ENCODE measurements around the gene HADHB.

Gene HADHB

DNA sequence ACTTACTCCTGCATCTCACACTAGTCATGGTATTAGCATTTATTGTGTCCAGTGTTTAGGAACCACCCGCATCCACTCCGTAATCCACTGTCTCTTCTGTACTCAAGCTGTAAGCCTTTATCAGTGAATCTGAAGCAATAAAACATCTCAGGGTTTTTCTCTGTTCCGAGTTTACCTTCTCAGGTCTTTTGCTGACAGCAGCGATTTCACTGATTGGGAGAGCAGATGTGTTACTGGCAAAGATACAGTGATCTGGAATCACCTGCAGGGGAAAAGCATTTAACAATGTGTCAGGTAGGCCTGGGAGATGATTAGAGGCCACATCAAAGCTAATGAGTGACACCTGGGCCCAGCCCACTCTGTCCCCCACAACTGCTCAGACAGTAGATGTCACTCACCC is 47.2 kb upstream of the HADHB start:
- TF ChIP-seq RAD21 (IDR thresholded peaks at IDR 0.05; ENCODE audit: low read depth) (no peak), CREB1 (IDR thresholded peaks at IDR 0.05; ENCODE audit: low read depth) (no peak), EP300 (IDR thresholded peaks at IDR 0.05; ENCODE audit: borderline replicate concordance) (no peak)

DNA sequence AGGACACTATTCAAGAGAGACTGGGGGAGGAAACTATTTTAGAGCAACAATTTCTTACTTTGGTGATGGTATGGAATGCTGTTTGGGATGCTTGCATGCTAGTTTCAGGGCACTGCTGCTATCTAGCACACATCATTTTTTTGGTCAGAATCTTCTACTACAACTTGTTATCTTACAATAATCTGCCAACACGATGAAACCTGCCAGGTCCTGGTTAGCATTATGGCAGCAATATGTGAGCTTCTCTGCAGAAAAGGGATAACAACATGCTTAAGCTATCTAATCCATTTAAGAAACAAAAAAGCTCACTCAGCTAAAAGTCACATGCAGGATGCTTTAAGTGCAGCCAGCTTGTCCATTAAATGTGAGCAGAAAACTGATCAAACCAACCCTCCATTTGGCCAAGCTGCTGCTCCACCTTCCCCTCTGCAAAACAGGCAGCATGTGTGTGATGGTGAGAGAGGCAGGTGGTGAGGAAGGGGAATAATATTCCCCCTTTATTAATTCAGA is 41.7 kb upstream of the HADHB start:
- TF ChIP-seq CREB1 (IDR thresholded peaks at IDR 0.05; ENCODE audit: low read depth) (no peak), TCF12 (IDR thresholded peaks at IDR 0.05; ENCODE audit: low read depth) (no peak), NFIC (IDR thresholded peaks at IDR 0.05) (no peak)

DNA sequence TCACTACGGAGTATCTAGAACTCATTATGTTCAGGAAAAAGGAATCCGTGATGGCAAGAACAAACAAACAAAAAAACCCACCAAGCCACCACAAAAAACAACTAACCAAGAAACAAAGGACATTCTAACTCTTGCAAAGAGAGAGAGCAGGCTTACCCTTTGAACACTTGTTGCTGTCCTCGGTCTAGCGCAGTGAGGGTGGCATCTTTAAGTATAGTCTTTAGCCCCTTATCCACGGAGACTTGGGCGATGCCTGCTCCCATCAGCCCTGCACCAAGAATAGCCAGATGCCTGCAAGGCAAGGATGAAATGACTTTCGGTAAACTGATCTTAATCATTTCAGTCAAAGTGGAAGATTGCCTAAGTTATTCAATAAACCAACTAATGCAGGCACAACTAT is 40.8 kb upstream of the HADHB start:
- TF ChIP-seq ZBTB7A (IDR thresholded peaks at IDR 0.05; ENCODE audit: low read depth): no peak
- TF ChIP-seq CEBPB (IDR thresholded peaks at IDR 0.05): no peak
- TF ChIP-seq EP300 (IDR thresholded peaks at IDR 0.05; ENCODE audit: borderline replicate concordance): no peak
- TF ChIP-seq TAF1 (IDR thresholded peaks at IDR 0.05; ENCODE audit: low read depth): no peak
- TF ChIP-seq, protein P1, sequence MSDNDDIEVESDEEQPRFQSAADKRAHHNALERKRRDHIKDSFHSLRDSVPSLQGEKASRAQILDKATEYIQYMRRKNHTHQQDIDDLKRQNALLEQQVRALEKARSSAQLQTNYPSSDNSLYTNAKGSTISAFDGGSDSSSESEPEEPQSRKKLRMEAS (IDR thresholded peaks at IDR 0.05): no peak

DNA sequence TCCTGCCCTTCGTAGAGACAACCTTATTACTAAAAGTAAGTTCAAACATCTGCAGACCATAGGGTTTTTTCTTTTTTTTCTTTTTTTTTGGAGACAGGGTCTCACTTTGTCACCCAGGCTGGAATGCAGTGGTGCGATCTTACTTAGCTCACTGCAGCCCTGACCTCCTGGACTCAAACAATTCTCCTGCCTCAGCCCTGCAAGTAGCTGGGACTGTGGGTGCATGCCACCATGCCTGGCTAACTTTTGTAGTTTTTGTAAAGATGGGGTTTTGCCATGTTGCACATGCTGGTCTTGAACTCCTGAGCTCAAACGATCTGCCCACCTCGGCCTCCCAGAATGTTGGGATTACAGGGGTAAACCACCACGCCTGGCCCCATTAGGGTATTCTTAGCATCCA is 32.7 kb upstream of the HADHB start:
- TF ChIP-seq, protein P1 (IDR thresholded peaks at IDR 0.05): no peak
- no peak for TF ChIP-seq NFIC (IDR thresholded peaks at IDR 0.05)
- no peak for TF ChIP-seq YY1 (IDR thresholded peaks at IDR 0.05; ENCODE audit: low read depth)
- TF ChIP-seq, protein P2, sequence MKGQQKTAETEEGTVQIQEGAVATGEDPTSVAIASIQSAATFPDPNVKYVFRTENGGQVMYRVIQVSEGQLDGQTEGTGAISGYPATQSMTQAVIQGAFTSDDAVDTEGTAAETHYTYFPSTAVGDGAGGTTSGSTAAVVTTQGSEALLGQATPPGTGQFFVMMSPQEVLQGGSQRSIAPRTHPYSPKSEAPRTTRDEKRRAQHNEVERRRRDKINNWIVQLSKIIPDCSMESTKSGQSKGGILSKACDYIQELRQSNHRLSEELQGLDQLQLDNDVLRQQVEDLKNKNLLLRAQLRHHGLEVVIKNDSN (IDR thresholded peaks at IDR 0.05): no peak
- no peak for TF ChIP-seq ZBTB7A (IDR thresholded peaks at IDR 0.05; ENCODE audit: low read depth)
- no peak for TF ChIP-seq EP300 (IDR thresholded peaks at IDR 0.05; ENCODE audit: borderline replicate concordance)
- no peak for TF ChIP-seq RAD21 (IDR thresholded peaks at IDR 0.05; ENCODE audit: low read depth)

DNA sequence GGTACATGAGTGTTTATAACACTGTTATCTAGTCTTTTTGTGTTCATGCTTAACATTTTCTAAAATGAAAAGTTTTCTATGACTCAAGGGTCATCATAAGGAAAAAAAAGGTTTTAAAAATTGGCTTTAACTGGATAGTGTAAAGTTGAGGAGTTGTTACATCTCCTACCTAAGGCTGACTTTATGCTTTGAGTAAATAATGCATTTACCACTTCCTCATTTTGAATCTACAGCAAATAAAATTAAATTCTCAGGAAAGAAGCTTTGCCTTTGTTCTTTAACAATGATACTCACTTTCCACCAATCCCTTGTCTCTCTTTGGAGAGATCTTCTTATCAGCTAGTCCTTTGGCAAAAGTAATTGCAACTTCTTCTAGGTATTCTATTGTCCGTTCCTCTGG is 30.0 kb upstream of the HADHB start:
- TF ChIP-seq EGR1 (IDR thresholded peaks at IDR 0.05): no peak
- TF ChIP-seq, protein P2 (IDR thresholded peaks at IDR 0.05): no peak
- no peak for TF ChIP-seq ZBTB7A (IDR thresholded peaks at IDR 0.05; ENCODE audit: low read depth)
- TF ChIP-seq FOXM1 (IDR thresholded peaks at IDR 0.05; ENCODE audit: borderline replicate concordance, low read depth): no peak
- no peak for TF ChIP-seq NFIC (IDR thresholded peaks at IDR 0.05)
- TF ChIP-seq EP300 (IDR thresholded peaks at IDR 0.05; ENCODE audit: borderline replicate concordance): no peak
- TF ChIP-seq TAF1 (IDR thresholded peaks at IDR 0.05; ENCODE audit: low read depth): no peak
- TF ChIP-seq CEBPB (IDR thresholded peaks at IDR 0.05): no peak
- TF ChIP-seq YY1 (IDR thresholded peaks at IDR 0.05; ENCODE audit: low read depth): no peak
- TF ChIP-seq TCF12 (IDR thresholded peaks at IDR 0.05; ENCODE audit: low read depth): no peak
- TF ChIP-seq CREB1 (IDR thresholded peaks at IDR 0.05; ENCODE audit: low read depth): no peak
- TF ChIP-seq, protein P3, sequence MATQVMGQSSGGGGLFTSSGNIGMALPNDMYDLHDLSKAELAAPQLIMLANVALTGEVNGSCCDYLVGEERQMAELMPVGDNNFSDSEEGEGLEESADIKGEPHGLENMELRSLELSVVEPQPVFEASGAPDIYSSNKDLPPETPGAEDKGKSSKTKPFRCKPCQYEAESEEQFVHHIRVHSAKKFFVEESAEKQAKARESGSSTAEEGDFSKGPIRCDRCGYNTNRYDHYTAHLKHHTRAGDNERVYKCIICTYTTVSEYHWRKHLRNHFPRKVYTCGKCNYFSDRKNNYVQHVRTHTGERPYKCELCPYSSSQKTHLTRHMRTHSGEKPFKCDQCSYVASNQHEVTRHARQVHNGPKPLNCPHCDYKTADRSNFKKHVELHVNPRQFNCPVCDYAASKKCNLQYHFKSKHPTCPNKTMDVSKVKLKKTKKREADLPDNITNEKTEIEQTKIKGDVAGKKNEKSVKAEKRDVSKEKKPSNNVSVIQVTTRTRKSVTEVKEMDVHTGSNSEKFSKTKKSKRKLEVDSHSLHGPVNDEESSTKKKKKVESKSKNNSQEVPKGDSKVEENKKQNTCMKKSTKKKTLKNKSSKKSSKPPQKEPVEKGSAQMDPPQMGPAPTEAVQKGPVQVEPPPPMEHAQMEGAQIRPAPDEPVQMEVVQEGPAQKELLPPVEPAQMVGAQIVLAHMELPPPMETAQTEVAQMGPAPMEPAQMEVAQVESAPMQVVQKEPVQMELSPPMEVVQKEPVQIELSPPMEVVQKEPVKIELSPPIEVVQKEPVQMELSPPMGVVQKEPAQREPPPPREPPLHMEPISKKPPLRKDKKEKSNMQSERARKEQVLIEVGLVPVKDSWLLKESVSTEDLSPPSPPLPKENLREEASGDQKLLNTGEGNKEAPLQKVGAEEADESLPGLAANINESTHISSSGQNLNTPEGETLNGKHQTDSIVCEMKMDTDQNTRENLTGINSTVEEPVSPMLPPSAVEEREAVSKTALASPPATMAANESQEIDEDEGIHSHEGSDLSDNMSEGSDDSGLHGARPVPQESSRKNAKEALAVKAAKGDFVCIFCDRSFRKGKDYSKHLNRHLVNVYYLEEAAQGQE (IDR thresholded peaks at IDR 0.05; ENCODE audit: low read depth): no peak
- TF ChIP-seq, protein P1 (IDR thresholded peaks at IDR 0.05): no peak
- TF ChIP-seq RAD21 (IDR thresholded peaks at IDR 0.05; ENCODE audit: low read depth): no peak
- TF ChIP-seq TEAD4 (IDR thresholded peaks at IDR 0.05): no peak

DNA sequence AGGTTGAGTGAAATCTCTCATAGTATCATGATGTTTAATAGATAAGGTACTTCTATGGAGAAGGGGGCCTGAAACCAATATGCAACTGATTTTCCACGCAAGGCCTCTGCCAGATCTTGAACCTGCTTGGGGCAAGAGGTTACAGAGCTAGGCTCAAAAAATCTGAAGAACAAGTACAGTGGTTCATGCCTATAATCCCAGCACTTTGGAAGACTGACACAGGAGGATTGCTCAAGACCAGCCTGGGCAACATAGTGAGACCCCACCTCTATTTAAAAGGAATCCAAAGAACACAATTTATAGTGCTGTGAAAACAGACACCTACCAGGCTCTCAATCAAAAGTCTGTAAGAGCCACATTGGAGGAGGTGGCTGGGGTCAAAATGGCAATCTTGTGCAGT is 28.9 kb upstream of the HADHB start:
- TF ChIP-seq FOXM1 (IDR thresholded peaks at IDR 0.05; ENCODE audit: borderline replicate concordance, low read depth) (no peak), TEAD4 (IDR thresholded peaks at IDR 0.05) (no peak), CEBPB (IDR thresholded peaks at IDR 0.05) (no peak), TCF12 (IDR thresholded peaks at IDR 0.05; ENCODE audit: low read depth) (no peak), EP300 (IDR thresholded peaks at IDR 0.05; ENCODE audit: borderline replicate concordance) (no peak), NFIC (IDR thresholded peaks at IDR 0.05) (no peak), TAF1 (IDR thresholded peaks at IDR 0.05; ENCODE audit: low read depth) (no peak), CREB1 (IDR thresholded peaks at IDR 0.05; ENCODE audit: low read depth) (no peak), EGR1 (IDR thresholded peaks at IDR 0.05) (no peak), YY1 (IDR thresholded peaks at IDR 0.05; ENCODE audit: low read depth) (no peak), ZBTB7A (IDR thresholded peaks at IDR 0.05; ENCODE audit: low read depth) (no peak), RAD21 (IDR thresholded peaks at IDR 0.05; ENCODE audit: low read depth) (no peak)
- TF ChIP-seq, protein P2 (IDR thresholded peaks at IDR 0.05): no peak
- TF ChIP-seq, protein P3 (IDR thresholded peaks at IDR 0.05; ENCODE audit: low read depth): no peak
- TF ChIP-seq, protein P1 (IDR thresholded peaks at IDR 0.05): no peak
